CD4-positive, alpha-beta T cell treated with Interleukin-4 for 4 hours (primary cell): ENCODE measurements around the gene SEZ6.
A peak's percentile ranks its signal among the peaks of the same experiment; 100 is the strongest.

Experiments used
- DNase-seq: peaks from one replicate; pipeline ENCODE4 v3.0.0-alpha.2; 2020

Gene SEZ6

DNA sequence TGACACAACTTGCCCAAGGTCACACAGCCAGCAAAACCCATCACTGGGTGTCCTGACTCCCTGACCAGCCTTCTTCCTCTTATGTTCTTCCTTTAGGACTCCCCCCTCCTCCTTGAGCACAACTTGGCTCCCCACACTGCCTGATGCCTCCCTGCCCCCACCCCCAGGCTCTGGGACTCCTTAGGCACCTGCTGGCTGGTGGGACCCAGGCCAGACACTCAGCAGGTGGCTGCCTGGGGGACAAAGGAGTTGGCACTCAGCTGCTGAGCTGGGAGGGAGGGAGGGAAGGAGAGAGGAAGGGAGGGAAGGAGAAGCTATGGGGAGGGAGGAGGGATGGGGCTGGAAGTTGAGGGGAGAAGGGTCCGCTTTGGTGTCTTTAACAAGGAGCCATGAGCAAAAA lies 8.0 kb downstream of the SEZ6 start:
- DNase-seq: no peak

GRCh38 chr17:28996554-28997096 lies 9.2 kb downstream of the SEZ6 start:
- DNase-seq: no peak

DNA sequence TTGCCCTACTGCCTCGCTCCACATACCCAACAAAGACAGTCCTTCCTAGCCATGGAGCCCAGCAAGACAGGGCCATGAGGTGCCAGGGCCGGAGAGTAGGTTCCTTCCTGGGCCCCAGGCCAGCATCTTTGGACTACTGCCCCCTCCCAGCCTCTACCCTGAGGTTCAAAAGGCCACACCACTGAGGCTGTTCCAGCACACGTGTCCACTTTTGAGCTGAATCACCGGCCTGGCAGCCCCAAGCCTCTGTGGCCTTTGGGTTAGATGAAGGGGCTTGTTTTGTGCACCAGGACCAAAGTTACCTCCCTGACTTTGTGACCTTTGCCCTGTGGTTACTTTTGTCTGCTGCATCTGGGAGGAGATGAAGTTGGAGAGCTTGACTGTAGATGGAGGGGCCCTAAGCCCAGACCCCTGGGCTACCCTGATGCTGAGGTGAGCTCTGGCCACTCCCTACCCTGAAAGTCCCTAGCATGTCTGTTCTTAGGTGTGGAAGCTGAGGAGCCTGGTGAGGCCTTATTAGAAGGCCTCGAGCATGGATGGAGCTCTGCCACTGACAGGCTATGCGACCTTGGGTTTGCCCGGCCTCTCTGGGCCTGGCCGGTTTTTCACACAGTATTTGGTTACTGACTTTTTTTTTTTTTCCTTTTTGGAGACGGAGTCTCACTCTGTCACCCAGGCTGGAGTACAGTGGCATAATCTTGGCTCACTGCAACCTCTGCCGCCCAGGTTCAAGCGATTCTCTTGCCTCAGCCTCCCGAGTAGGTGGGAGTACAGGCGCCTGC lies 12.0 kb downstream of the SEZ6 start:
- no peak for DNase-seq

GRCh38 chr17:28992625-28993600 lies 12.9 kb downstream of the SEZ6 start:
- DNase-seq: no peak

DNA sequence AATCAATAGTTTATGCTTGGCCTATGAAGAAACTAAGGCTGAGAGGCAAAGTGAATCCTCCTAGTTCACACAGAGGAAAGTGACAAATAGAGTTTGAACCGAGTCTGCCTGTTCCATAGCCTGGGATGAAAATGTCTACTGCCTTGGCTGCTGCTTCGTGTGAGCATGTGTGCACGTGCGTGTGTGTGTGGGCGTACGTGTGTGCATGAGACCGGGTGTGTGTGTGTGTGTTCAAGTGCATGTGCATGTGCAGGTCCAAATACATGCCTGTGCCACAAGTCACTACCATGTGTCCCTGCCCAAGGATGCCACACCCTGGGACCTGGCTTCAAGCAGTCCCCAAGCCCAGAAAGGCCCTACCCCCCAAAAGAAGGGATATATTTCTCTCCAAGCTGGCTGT lies 13.6 kb downstream of the SEZ6 start:
- no peak for DNase-seq

GRCh38 chr17:28991779-28992178 lies 14.1 kb downstream of the SEZ6 start:
- no peak for DNase-seq

DNA sequence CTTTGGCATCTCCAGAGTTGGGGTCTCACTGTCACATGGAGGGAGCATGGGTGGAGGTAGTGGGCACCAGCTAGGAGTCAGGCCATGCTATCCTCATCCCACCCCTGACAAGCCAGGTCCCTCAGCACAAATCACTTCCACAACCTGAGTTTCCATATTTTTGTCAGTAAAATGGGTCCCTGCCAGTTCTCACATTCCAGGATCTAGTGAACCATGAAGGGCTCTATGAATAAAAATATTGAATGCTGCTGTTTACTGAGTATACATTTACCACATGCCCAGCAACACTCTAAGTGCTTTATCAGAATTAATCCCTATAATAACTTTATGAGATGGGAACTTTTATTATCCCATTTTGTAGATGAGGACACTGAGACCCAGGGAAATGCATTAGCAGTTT lies 16.8 kb downstream of the SEZ6 start:
- DNase-seq: no peak

GRCh38 chr17:28988475-28988874 lies 17.4 kb downstream of the SEZ6 start:
- no peak for DNase-seq

DNA sequence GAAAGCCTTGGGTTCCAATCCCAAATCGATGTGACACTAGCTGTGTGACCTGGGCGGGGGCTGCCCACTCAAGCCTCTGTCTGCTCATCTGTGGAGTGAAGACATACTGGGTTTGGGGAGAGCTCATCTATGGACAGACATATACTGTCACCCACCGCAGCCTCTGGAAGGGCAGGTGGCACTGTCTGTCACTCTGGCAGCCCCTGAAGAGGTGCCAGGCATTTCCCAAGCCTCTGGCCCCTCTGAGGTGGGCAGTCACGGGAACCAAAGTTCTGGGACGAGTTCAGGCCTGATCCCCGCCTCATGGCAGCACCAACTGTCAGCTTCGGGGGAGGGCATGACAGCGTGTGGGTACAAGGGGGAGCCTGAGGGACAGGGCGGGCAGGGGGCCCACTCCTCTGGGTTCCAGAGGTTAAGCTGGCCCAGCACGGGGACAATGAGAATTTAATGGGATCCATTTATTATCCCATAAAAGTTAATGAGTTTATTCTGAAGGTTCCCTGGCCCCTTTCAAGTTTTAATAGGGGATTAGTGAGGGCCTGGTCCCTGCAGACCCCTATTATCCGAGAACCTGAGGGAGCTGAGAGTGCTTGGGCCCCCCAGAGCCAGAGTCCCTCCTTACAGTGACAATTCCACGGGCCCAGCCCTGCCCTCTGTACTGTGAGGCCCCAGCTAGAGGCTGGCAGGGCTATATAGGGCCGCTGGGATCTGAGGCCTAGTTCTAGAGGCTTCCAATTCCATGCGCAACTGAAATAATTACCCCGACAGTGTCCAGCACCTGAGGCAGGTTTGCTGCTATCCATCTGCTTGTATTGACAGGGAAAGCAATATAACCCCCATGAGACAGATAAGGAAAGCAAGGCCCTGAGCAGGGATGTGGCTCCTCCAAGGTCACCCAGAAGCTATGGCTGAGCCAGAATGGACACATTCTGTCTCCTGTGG lies 18.8 kb downstream of the SEZ6 start:
- DNase-seq: no peak

- no peak for DNase-seq
These were observed 19.7 kb downstream of the SEZ6 start for GRCh38 chr17:28985950-28986713.

DNA sequence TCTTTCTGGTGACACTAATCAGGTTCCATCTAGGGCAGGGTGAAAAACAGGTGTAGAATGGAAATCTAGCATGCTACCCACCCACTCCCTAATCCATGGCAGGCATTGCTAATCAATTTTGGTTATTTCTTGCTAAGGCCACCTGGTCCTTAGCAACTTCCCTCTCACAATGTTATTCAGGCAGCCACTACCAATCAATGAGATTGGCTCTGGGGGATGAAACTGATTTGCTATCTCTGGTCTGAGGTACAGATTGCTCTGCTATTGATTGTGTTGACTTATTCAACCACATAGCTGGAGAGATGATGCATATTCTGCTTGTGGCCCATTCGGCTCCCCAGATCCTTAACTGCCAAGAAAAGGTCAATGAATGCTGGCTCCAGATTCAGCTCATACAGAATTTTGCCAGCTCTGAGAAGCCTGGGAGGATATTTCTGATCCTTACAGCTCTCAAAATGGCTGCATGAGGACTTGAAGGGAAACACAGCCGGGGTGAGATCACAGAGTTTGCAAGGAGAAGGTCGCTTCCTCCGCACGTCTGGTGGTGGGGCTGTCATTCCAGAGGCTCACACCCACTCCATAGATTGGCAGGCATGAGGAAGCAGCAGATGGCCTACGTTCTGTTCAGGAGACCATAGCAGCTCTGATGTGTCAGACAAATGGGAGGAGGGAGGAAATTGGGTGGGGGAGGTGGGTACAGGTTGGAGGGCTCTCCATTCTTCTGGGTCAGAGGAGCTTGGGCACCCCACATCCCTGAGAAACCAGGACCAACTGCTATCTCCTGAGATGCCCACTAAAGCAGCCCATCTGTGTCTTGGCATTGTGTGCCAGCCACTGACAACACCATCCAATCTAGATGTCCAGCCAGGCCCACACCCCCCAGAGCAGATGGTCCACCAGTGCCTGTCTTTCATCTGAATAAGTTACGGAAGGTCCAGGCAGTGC lies 22.3 kb downstream of the SEZ6 start:
- no peak for DNase-seq

- DNase-seq: peak; percentile 71
These were observed 23.6 kb downstream of the SEZ6 start for GRCh38 chr17:28982131-28982793.

DNA sequence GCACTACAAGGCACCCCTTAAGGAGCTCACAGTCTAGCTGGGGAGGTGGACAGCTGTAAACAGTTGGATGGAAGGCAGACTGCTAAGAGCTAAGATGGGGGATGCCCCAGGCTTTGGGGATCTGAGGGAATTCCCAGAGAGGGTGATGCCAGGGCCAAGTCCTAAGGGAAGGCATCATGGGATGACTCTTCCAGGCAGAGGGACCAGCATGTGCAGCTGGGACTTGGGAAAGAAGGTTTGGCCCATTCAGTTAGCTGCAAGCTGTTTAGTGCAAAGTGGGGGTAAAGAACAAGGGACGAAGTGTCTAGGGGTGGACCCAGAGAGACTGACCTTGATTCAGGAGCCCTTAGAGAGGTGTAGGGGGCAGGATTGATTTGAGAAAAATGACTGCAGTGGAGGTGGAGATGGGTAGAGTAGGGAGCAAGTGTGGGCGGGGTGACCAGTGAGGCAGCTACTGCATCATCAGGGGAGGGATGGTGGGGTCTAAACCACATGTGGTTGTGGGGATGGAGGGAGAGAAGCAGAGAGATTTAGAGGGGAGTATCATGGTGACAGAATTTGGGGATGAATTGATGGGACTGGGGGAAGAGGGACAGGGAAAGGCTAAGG lies 27.4 kb downstream of the SEZ6 start:
- DNase-seq: no peak

DNA sequence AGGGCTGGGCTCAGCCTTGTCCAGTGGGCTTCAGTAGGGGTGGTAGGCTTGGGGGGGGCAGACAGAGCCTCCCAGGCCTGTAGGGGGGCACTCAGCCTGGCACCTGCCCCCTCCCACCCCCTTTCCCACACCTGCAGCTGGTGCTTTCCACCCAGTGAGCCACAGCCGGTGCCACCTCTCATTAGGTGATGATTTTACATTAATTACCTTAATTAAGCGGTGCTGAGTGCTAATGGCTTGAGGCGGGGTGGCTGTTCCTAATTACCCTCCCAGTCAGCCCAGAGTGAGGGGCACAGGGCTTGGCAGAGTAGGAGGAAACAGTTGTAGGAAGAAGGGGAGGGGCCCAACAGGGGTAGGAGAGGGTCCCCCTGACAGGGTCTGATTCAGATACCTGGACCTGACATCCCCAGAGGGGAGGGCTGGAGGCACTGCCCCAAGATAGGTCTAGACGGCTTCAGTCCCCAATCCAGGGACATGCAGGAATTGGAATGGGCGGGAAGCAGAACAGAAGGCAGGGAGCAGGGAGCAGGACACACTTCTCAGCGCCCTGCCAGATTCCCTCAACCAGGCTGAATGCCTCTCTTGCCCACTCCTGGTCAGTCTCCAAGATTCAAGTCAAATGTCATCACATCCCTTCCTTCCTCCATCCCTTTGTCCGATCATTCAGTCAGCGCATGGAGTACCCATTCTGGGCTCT lies 28.0 kb downstream of the SEZ6 start:
- no peak for DNase-seq

- no peak for DNase-seq
These were observed 30.2 kb downstream of the SEZ6 start for GRCh38 chr17:28975646-28976045.

DNA sequence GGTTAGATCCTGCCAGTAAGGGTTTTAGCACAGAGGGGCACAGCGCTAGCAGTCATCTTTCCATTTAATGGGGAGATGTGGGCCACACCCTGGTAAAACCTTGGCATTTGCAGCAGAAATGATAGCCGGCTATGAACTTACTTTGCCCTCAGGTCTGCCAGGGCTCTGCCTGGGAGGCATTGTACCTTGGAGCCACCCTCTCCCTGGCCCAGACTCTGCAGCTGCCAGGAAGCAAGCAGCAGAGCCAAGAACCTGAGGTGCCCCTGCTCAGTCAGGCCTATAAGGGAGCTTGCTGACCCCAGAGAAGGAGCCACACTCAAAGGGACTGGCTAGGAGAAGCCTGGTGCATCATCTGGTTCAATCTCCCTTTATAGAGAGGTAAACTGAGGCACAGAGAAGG lies 30.8 kb downstream of the SEZ6 start:
- no peak for DNase-seq

DNA sequence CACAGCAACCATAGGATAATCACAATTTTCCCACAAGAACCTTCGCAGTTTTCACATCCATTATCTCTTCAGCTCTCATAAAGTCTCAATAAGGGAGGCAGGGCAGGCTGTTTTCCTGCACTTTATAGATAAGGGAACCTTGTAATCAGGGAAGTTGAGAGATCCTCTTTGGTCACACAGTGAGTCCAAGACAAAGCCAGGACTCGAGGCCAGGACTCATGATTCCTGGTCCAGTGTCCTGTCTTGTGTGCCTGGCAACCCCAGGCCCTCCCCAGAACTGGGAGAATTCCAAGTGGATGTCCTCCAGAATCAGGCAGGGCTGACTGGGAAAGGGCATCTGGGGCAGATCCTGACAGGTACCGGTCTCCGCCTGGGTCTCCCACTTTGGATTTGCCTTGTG lies 31.4 kb downstream of the SEZ6 start:
- DNase-seq: no peak

DNA sequence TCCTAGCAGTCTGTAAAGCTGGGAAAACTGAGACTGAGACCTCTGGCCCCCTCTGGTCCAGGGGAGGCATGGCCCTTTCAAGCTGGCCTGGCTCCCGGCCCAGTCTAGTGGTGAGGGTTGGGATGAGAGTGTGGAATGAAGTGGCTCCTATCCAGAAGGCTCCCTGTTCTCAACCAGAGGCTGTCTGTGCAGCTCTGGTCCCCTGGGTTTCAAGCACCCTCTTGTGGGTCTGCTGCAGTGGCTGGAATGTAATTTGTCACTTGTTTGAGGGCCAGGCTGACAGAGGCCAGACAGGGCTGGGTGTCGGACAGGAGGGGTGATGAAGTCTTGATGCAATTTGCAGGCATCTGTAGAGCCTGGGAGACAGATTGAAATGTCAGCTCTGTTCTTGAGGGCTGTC lies 32.4 kb downstream of the SEZ6 start:
- no peak for DNase-seq

GRCh38 chr17:28972437-28972836 lies 33.4 kb downstream of the SEZ6 start:
- DNase-seq: no peak
